Endothelial cell (in vitro differentiated cells): Measurements from ENCODE around the gene POPDC3. TPM values are rescaled to one million over a fixed set of nuclear protein-coding genes. Genes with fewer than 3 reads are reported as not detected.
"Not testable (repeated sequence)": the region's sequence is repeated elsewhere in the genome, so short reads cannot be mapped to it uniquely, and the experiment has no call there.

Experiments
- DNase-seq: peaks from one replicate; pipeline ENCODE4 v3.0.0; 2021; ENCODE audit warnings: low spot score
- H3K27ac Mint-ChIP-seq: one replicate; pipeline ENCODE4 v1.8.0; 2021; ENCODE audit warnings: mixed read lengths, inconsistent platforms; ENCODE audit not compliant: unreplicated experiment
- H3K27me3 Mint-ChIP-seq: one replicate; pipeline ENCODE4 v1.8.0; 2021; ENCODE audit warnings: mild to moderate bottlenecking, moderate library complexity, mixed read lengths, inconsistent platforms; ENCODE audit not compliant: unreplicated experiment
- H3K36me3 Mint-ChIP-seq: one replicate; pipeline ENCODE4 v1.8.0; 2021; ENCODE audit warnings: mild to moderate bottlenecking, low read depth, mixed read lengths, inconsistent platforms; ENCODE audit not compliant: unreplicated experiment
- H3K4me1 Mint-ChIP-seq: one replicate; pipeline ENCODE4 v1.8.0; 2021; ENCODE audit warnings: mild to moderate bottlenecking, mixed read lengths, inconsistent platforms; ENCODE audit not compliant: unreplicated experiment
- H3K4me3 Mint-ChIP-seq: one replicate; pipeline ENCODE4 v1.8.0; 2021; ENCODE audit warnings: mild to moderate bottlenecking, mixed read lengths, inconsistent platforms; ENCODE audit not compliant: unreplicated experiment
- H3K9me3 Mint-ChIP-seq: one replicate; pipeline ENCODE4 v1.8.0; 2021; ENCODE audit warnings: mixed read lengths, inconsistent platforms; ENCODE audit not compliant: unreplicated experiment
- long read RNA-seq: library from polyadenylated mRNA; unstranded; transcript quantifications from one replicate; pipeline ENCODE4 v2.0.0, GENCODE V29; 2020; ENCODE audit not compliant: unreplicated experiment
- total RNA-seq: library from RNA; stranded (reverse); fragmentation: NEBNext Ultra II Directional; extraction: Animal tissue kit (Norgen Biotek cat#: 25700); gene quantifications from one replicate; pipeline ENCODE4 v1.2.1, GENCODE V29; 2021; ENCODE audit not compliant: unreplicated experiment
- TF ChIP-seq, protein P1 (sequence below): fragments of 200-600 bp; sonication (generic); IDR thresholded peaks from one replicate; pipeline ENCODE4 v1.5.0; 2021; ENCODE audit warnings: antibody characterized with exemption; ENCODE audit not compliant: unreplicated experiment

Gene POPDC3
- total RNA-seq: 5.2 TPM
- long read RNA-seq, partial matches to known transcripts: 0 of 2 reads
- long read RNA-seq, other reads (novel, unspliced or antisense): 0 of 2 reads

- no peaks in the 10 kb centered on the region for H3K36me3 Mint-ChIP-seq
- H3K27me3 Mint-ChIP-seq: peaks cover 1% of the 10 kb centered on the region
- peaks cover 9% of the 10 kb centered on the region for H3K4me1 Mint-ChIP-seq
- H3K4me3 Mint-ChIP-seq: peak within 1 kb of the TSS; percentile 87
- TF ChIP-seq, protein P1, sequence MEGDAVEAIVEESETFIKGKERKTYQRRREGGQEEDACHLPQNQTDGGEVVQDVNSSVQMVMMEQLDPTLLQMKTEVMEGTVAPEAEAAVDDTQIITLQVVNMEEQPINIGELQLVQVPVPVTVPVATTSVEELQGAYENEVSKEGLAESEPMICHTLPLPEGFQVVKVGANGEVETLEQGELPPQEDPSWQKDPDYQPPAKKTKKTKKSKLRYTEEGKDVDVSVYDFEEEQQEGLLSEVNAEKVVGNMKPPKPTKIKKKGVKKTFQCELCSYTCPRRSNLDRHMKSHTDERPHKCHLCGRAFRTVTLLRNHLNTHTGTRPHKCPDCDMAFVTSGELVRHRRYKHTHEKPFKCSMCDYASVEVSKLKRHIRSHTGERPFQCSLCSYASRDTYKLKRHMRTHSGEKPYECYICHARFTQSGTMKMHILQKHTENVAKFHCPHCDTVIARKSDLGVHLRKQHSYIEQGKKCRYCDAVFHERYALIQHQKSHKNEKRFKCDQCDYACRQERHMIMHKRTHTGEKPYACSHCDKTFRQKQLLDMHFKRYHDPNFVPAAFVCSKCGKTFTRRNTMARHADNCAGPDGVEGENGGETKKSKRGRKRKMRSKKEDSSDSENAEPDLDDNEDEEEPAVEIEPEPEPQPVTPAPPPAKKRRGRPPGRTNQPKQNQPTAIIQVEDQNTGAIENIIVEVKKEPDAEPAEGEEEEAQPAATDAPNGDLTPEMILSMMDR: no peak
- H3K27ac Mint-ChIP-seq: no peak within 1 kb of the TSS
- DNase-seq: peak; percentile 46
- no peaks in the 10 kb centered on the region for H3K9me3 Mint-ChIP-seq
Observed at GRCh38 chr6:105179244-105180065, at the start of gene POPDC3. Gene POPDC3 (minus strand): TSS chr6:105180014. CDS start chr6:105161909, 18,105 bp downstream.

DNA sequence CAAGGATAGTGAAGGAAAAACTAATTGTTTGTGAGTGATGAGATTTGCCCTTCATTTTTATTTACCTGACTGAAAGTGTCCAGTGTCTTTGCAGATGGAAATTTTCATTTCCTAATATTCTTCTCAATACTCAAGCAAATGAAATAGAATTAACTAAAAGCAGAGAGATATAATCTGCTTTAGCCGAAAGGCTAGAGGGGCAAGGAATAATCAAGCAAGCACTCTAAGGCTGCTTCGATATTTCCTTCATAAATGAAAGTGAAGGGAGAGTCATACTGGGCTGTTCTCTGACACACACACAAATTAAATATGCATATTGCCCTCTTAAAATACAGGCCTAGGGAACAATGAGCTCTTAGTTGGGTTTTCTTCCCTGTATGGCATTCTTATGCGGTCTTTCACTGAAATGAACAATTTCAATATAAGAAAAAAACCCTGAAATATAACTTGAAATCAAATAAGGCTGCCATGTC is 47.5 kb upstream of the POPDC3 start:
- DNase-seq: no peak
- H3K27me3 Mint-ChIP-seq: peaks cover 5% of the 10 kb centered on the region
- no peaks in the 10 kb centered on the region for H3K4me1 Mint-ChIP-seq
- no peak overlapping the region for H3K27ac Mint-ChIP-seq
- no peaks in the 10 kb centered on the region for H3K9me3 Mint-ChIP-seq
- TF ChIP-seq, protein P1: no peak
- no peaks in the 10 kb centered on the region for H3K36me3 Mint-ChIP-seq
- H3K4me3 Mint-ChIP-seq: no peak overlapping the region

- TF ChIP-seq, protein P1: no peak
- H3K27me3 Mint-ChIP-seq: peaks cover 5% of the 10 kb centered on the region
- no peaks in the 10 kb centered on the region for H3K4me1 Mint-ChIP-seq
- no peaks in the 10 kb centered on the region for H3K36me3 Mint-ChIP-seq
- no peak for DNase-seq
- H3K27ac Mint-ChIP-seq: no peak overlapping the region
- no peaks in the 10 kb centered on the region for H3K9me3 Mint-ChIP-seq
- H3K4me3 Mint-ChIP-seq: no peak overlapping the region
Observed at GRCh38 chr6:105226598-105227294, 46.9 kb upstream of the POPDC3 start.

DNA sequence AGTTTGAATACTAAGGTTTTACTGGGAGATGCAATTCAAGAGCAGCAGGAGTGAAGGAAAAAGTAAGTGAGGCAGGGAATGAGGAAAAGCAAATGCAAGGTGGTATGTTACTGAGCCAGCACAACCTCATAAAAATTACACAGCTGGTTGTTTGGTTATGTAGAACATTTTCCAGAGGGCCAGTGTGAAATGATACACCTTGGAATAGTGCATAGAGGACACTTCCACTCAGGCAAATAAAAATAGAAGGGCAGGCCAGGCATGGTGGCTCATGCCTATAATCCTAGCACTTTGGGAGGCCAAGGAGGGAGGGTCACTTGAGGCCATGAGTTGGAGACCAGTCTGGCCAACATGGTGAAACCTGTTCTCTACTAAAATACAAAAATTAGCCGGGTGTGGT is 43.4 kb upstream of the POPDC3 start:
- no peak overlapping the region for H3K27ac Mint-ChIP-seq
- H3K36me3 Mint-ChIP-seq: no peaks in the 10 kb centered on the region
- TF ChIP-seq, protein P1: no peak
- DNase-seq: no peak
- no peak overlapping the region for H3K4me3 Mint-ChIP-seq
- no peaks in the 10 kb centered on the region for H3K9me3 Mint-ChIP-seq
- H3K27me3 Mint-ChIP-seq: peaks cover 3% of the 10 kb centered on the region
- H3K4me1 Mint-ChIP-seq: no peaks in the 10 kb centered on the region

DNA sequence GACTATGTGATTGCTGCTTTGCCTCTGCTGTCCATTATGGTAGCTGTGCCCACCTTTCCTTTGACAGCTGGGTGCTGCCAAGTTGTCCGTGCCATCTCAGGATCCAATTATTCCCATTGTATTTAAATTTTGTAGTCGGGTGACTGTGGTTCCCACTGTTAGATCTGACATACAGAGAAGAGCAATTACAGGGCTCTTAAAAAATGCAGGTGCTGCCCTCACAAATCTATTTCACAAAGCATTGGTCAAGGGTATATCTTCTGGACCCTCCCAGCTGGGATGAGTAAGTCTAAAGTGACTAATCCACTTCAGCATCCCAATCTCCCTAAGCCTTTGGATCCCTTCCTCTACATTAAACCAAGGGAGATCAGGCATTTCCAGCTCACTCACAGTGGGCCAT is 41.4 kb upstream of the POPDC3 start:
- H3K4me3 Mint-ChIP-seq, H3K4me1 Mint-ChIP-seq, H3K27ac Mint-ChIP-seq, H3K27me3 Mint-ChIP-seq, H3K9me3 Mint-ChIP-seq, DNase-seq, H3K36me3 Mint-ChIP-seq: not testable (repeated sequence)
